Measurements from ENCODE around the gene LY6G6C.

The LY6G6C gene

GRCh38 chr6:31691564-31692108, 29.9 kb downstream of the LY6G6C start:
- TF ChIP-seq ZNF560 (tag by site-specific recombination; IDR thresholded peaks at IDR 0.05; ENCODE audit: borderline replicate concordance): no peak
- TF ChIP-seq PRDM10 (tag by site-specific recombination; IDR thresholded peaks at IDR 0.05): no peak
- no peak for TF ChIP-seq ZFP41 (tag by site-specific recombination; IDR thresholded peaks at IDR 0.05; ENCODE audit: borderline replicate concordance)
- no peak for TF ChIP-seq ZXDB (tag by site-specific recombination; IDR thresholded peaks at IDR 0.05)
- no peak for TF ChIP-seq BCL11A (tag by site-specific recombination; IDR thresholded peaks at IDR 0.05; ENCODE audit: low read depth)
- no peak for TF ChIP-seq ZNF335 (tag by site-specific recombination; conservative IDR thresholded peaks at IDR 0.05)
- no peak for TF ChIP-seq ZNF175 (tag by site-specific recombination; IDR thresholded peaks at IDR 0.05)
- TF ChIP-seq YY1 (tag by site-specific recombination; IDR thresholded peaks at IDR 0.05): no peak
- TF ChIP-seq SCRT2 (tag by site-specific recombination; IDR thresholded peaks at IDR 0.05): no peak
- no peak for TF ChIP-seq ZNF596 (tag by site-specific recombination; IDR thresholded peaks at IDR 0.05)
- no peak for TF ChIP-seq ZNF791 (tag by site-specific recombination; IDR thresholded peaks at IDR 0.05)
- TF ChIP-seq ZNF223 (tag by site-specific recombination; IDR thresholded peaks at IDR 0.05): no peak
- no peak for TF ChIP-seq ZNF521 (tag by site-specific recombination; IDR thresholded peaks at IDR 0.05)
- no peak for TF ChIP-seq PRDM1 (tag by site-specific recombination; IDR thresholded peaks at IDR 0.05)
- TF ChIP-seq ZNF266 (tag by site-specific recombination; IDR thresholded peaks at IDR 0.05; ENCODE audit: low read depth): no peak
- Histone ChIP-seq H3K9me3 (ENCODE audit: control insufficient read depth, insufficient read depth, low read depth, low read length) (no peaks in the 10 kb centered on the region), H3K4me1 (ENCODE audit: control insufficient read depth, insufficient read depth, low read length) (no peaks in the 10 kb centered on the region), H3K4me3 (ENCODE audit: low read depth, low read length) (no peak overlapping the region), H3K36me3 (ENCODE audit: control insufficient read depth in 2 of 2, insufficient read depth in 1 of 2, low read length in 2 of 2) (peaks cover 0 to 74% of the 10 kb centered on the region in 2 experiments; a peak in 2 of 3 replicates), H3K27ac (ENCODE audit: extremely low read depth, low read depth, low read length) (no peak overlapping the region)
- ChIA-PET POLR2A (interaction anchor here (0.6 to 4.0 kb wide), 6 partner anchors 11 to 1472 kb away, joined by 3 to 30 read pairs (median 6); partner anchors contain the start of genes ABHD16A and HSPA1B), CTCF (interaction anchor here (0.6 to 4.6 kb wide), 8 partner anchors 8 to 197 kb away, joined by 3 to 24 read pairs (median 6); partner anchors contain the start of genes ABHD16A and LY6G5C)

GRCh38 chr6:31691078-31691463, 30.5 kb downstream of the LY6G6C start:
- Histone ChIP-seq H3K4me3 (ENCODE audit: low read depth, low read length) (no peak overlapping the region), H3K36me3 (ENCODE audit: control insufficient read depth in 2 of 2, insufficient read depth in 1 of 2, low read length in 2 of 2) (peaks cover 0 to 77% of the 10 kb centered on the region in 2 experiments; a peak in 2 of 3 replicates), H3K9me3 (ENCODE audit: control insufficient read depth, insufficient read depth, low read depth, low read length) (no peaks in the 10 kb centered on the region), H3K27ac (ENCODE audit: extremely low read depth, low read depth, low read length) (no peak overlapping the region), H3K4me1 (ENCODE audit: control insufficient read depth, insufficient read depth, low read length) (no peaks in the 10 kb centered on the region)
- POLR2A ChIA-PET: interaction anchor here (0.6 to 2.4 kb wide), 5 partner anchors 12 to 1473 kb away, joined by 3 to 9 read pairs (median 4); partner anchors contain the start of genes ABHD16A, HSPA1A, HSPA1B and HSPA1L
- TF ChIP-seq SCRT2 (tag by site-specific recombination; IDR thresholded peaks at IDR 0.05) (no peak), HOXD13 (CRISPR knock-in tag; IDR thresholded peaks at IDR 0.05; ENCODE audit: borderline replicate concordance) (no peak), TRIM28 (IDR thresholded peaks at IDR 0.05; ENCODE audit: borderline replicate concordance, low read length) (no peak), ZXDB (tag by site-specific recombination; IDR thresholded peaks at IDR 0.05) (no peak), SP2 (tag by site-specific recombination; IDR thresholded peaks at IDR 0.05) (no peak), ZNF776 (tag by site-specific recombination; IDR thresholded peaks at IDR 0.05; ENCODE audit: borderline replicate concordance) (no peak), ZNF791 (tag by site-specific recombination; IDR thresholded peaks at IDR 0.05) (no peak), ZNF214 (tag by site-specific recombination; IDR thresholded peaks at IDR 0.05; ENCODE audit: borderline replicate concordance) (no peak), ZNF112 (tag by site-specific recombination; IDR thresholded peaks at IDR 0.05) (no peak), PBX3 (CRISPR knock-in tag; IDR thresholded peaks at IDR 0.05) (no peak), ZNF121 (tag by site-specific recombination; IDR thresholded peaks at IDR 0.05) (no peak), ZNF157 (tag by site-specific recombination; IDR thresholded peaks at IDR 0.05) (no peak), BCL11B (tag by site-specific recombination; IDR thresholded peaks at IDR 0.05; ENCODE audit: low read depth) (no peak), ZSCAN30 (tag by site-specific recombination; IDR thresholded peaks at IDR 0.05) (no peak), ZNF660 (tag by site-specific recombination; IDR thresholded peaks at IDR 0.05) (no peak), ZNF561 (tag by site-specific recombination; IDR thresholded peaks at IDR 0.05; ENCODE audit: borderline replicate concordance) (no peak)
- CTCF ChIA-PET: interaction anchor here (0.6 to 4.6 kb wide), 11 partner anchors 9 to 250 kb away, joined by 3 to 24 read pairs (median 4); partner anchors contain the start of genes ABHD16A, LY6G5B, LY6G5C and MPIG6B
